K562 (cell line): Measurements from ENCODE around the gene CYSRT1. TPM values are rescaled to one million over a fixed set of nuclear protein-coding genes. Genes with fewer than 3 reads are reported as not detected.

Source experiments
- ATAC-seq: fragments of 200-7000 bp; cut with Tn5 transposase; 3 replicates; pipeline ENCODE4 v1.9.1; 2020; ENCODE audit warnings: moderate library complexity
- BruUV-seq: library from RNA; stranded (reverse); fragments of 400-500 nt; replicated peaks from 2 replicates; lab custom pipeline; 2021; lab: Mats Ljungman, UMichigan
- CTCF ChIA-PET: fragments of 300-600 bp; formaldehyde crosslinking; extraction: SDS; loops from one replicate; lab custom pipeline; 2021; ENCODE audit warnings: low intra/inter-chr PET ratio; lab: Yijun Ruan, JAX
- POLR2A ChIA-PET: fragments of 300-600, 350-650 bp; sonication (Branson Sonifier 250); formaldehyde crosslinking; extraction: SDS; loops from one replicate; lab custom pipeline; 2021; ENCODE audit warnings: antibody characterized with exemption, inconsistent platforms; lab: Yijun Ruan, JAX
- DNase-seq, 4 experiments: peaks; one replicate each; pipeline versions ENCODE4 v3.0.0 to v3.0.0-alpha.2; 2011 to 2018; ENCODE audit warnings: low spot score in 3 of 4, mixed read lengths in 3 of 4; ENCODE audit errors: extremely low read depth in 1 of 4
- FAIRE-seq: peaks from 2 replicates; lab custom pipeline; 2011; peaks lifted over from hg19 to GRCh38; lab: Jason Lieb, UNC
- H2AFZ ChIP-seq: 2 replicates; pipeline ENCODE4 v1.6.0; 2011; ENCODE audit warnings: low read depth, low read length, control low read depth, inconsistent platforms
- H3K27ac ChIP-seq: fragments of 200-600 bp; 3 replicates; pipeline ENCODE4 v1.8.0; 2011; ENCODE audit warnings: low read depth, mild to moderate bottlenecking, control low read depth, inconsistent platforms, low read length, moderate library complexity, mixed read lengths; ENCODE audit errors: extremely low read depth
- H3K27me3 ChIP-seq, 2 experiments: fragments of 300-600 bp in 1 of 2; 2 replicates in 1 of 2; 3 replicates in 1 of 2; pipeline versions ENCODE4 v1.6.0 to v1.8.0; 2011; ENCODE audit warnings: inconsistent platforms in 2 of 2, low read length in 2 of 2, mild to moderate bottlenecking in 1 of 2, mixed read lengths in 1 of 2, moderate library complexity in 1 of 2; ENCODE audit not compliant: control insufficient read depth in 2 of 2, insufficient read depth in 2 of 2
- H3K36me3 ChIP-seq: fragments of 300-600 bp; 3 replicates; pipeline ENCODE4 v1.8.0; 2011; ENCODE audit warnings: mild to moderate bottlenecking, low read length, inconsistent platforms; ENCODE audit not compliant: control insufficient read depth, insufficient read depth
- H3K4me1 ChIP-seq, 2 experiments: fragments of 200-600 bp in 1 of 2; replicated peaks in 1 of 2; 2 replicates in 1 of 2; 3 replicates in 1 of 2; pipeline versions ENCODE4 v1.5.1 to v1.8.0; 2011; ENCODE audit warnings: inconsistent platforms in 2 of 2, low read length in 2 of 2, mild to moderate bottlenecking in 1 of 2, mixed read lengths in 1 of 2, moderate library complexity in 1 of 2; ENCODE audit not compliant: control insufficient read depth in 2 of 2, insufficient read depth in 2 of 2
- H3K4me2 ChIP-seq: 2 replicates; pipeline ENCODE4 v1.6.1; 2011; ENCODE audit warnings: low read length, control low read depth, inconsistent platforms, mixed read lengths; ENCODE audit not compliant: insufficient read depth
- H3K4me3 ChIP-seq: fragments of 200-600 bp; sonication (generic), shearing (Covaris generic); 2 replicates; pipeline ENCODE4 v1.5.1; 2016; ENCODE audit warnings: control low read depth, inconsistent platforms
- H3K79me2 ChIP-seq: fragments of 200-600 bp; 3 replicates; pipeline ENCODE4 v1.8.0; 2011; ENCODE audit warnings: low read length, inconsistent platforms; ENCODE audit not compliant: control insufficient read depth, insufficient read depth
- H3K9ac ChIP-seq, 2 experiments: 2 replicates each; pipeline versions ENCODE4 v1.6.0 to v1.6.1; 2011; ENCODE audit warnings: low read depth in 2 of 2, low read length in 2 of 2, control low read depth in 1 of 2, inconsistent platforms in 1 of 2, mild to moderate bottlenecking in 1 of 2, mixed read lengths in 1 of 2; ENCODE audit not compliant: insufficient read depth in 1 of 2
- H3K9me1 ChIP-seq: one replicate; pipeline ENCODE4 v1.6.0; 2011; ENCODE audit warnings: inconsistent platforms, mild to moderate bottlenecking, low read length, moderate library complexity; ENCODE audit not compliant: control insufficient read depth, insufficient read depth
- H3K9me3 ChIP-seq: replicated peaks from 2 replicates; pipeline ENCODE4 v1.5.1; 2011; ENCODE audit warnings: low read depth, low read length, inconsistent platforms; ENCODE audit not compliant: control insufficient read depth, insufficient read depth
- H4K20me1 ChIP-seq: replicated peaks from 2 replicates; pipeline ENCODE4 v1.6.1; 2011; ENCODE audit warnings: low read length, inconsistent platforms, mixed read lengths; ENCODE audit not compliant: control insufficient read depth, insufficient read depth
- ATF3 ChIP-seq, 2 experiments: fragments of 450-650 bp in 1 of 2; sonication (generic) in 1 of 2; formaldehyde crosslinking in 1 of 2; IDR thresholded peaks in 1 of 2; conservative IDR thresholded peaks in 1 of 2; 2 replicates each; pipeline versions ENCODE4 v1.6.1 to v1.8.1; 2016 to 2023; ENCODE audit warnings: mild to moderate bottlenecking in 2 of 2, moderate library complexity in 2 of 2, inconsistent platforms in 1 of 2, missing genetic modification reagents in 1 of 2
- CCNT2 ChIP-seq: IDR thresholded peaks from 2 replicates; pipeline ENCODE4 v1.6.1; 2011; ENCODE audit warnings: borderline replicate concordance, low read depth, mild to moderate bottlenecking, moderate library complexity, mixed read lengths, low read length; ENCODE audit not compliant: insufficient read length; ENCODE audit errors: extremely low read depth
- E2F8 ChIP-seq: fragments of 450-650 bp; IDR thresholded peaks from 2 replicates; pipeline ENCODE4 v1.7.1; 2018; ENCODE audit warnings: mild to moderate bottlenecking, low read depth; ENCODE audit not compliant: partially characterized antibody
- GABPA ChIP-seq: fragments of 200-800 bp; sonication (Bioruptor generic); conservative IDR thresholded peaks from 2 replicates; pipeline ENCODE4 v1.6.1; 2016; ENCODE audit warnings: low read depth, missing genetic modification characterization, missing compliant biosample characterization
- HMGXB4 ChIP-seq: sonication (generic); formaldehyde crosslinking; IDR thresholded peaks from 2 replicates; pipeline ENCODE4 v1.8.1; 2023; ENCODE audit warnings: mild to moderate bottlenecking, missing genetic modification reagents
- KDM4B ChIP-seq, 2 experiments: fragments of 450-650 bp in 1 of 2; sonication (generic) in 1 of 2; IDR thresholded peaks; 2 replicates each; pipeline ENCODE4 v1.6.1; 2016 to 2017; ENCODE audit warnings: borderline replicate concordance in 2 of 2, antibody characterized with exemption in 1 of 2, low read depth in 1 of 2, mild to moderate bottlenecking in 1 of 2
- NFXL1 ChIP-seq: fragments of 450-650 bp; formaldehyde crosslinking; IDR thresholded peaks from 2 replicates; pipeline ENCODE4 v1.4.0; 2021; ENCODE audit warnings: mild to moderate bottlenecking
- RBM22 ChIP-seq: fragments of 200-400 bp; formaldehyde crosslinking; IDR thresholded peaks from 2 replicates; pipeline ENCODE4 v1.6.1; 2018; ENCODE audit warnings: low read length, low read depth; ENCODE audit not compliant: poor library complexity, severe bottlenecking
- TAL1 ChIP-seq: fragments of 450-650 bp; IDR thresholded peaks from 2 replicates; pipeline ENCODE4 v1.6.1; 2016; ENCODE audit warnings: mild to moderate bottlenecking
- ZBTB12 ChIP-seq: fragments of 250-450 bp; sonication (Bioruptor Pico); IDR thresholded peaks from 2 replicates; pipeline ENCODE4 v1.4.0; 2020
- ZNF124 ChIP-seq: sonication (generic); formaldehyde crosslinking; IDR thresholded peaks from 2 replicates; pipeline ENCODE4 v1.8.1; 2022; ENCODE audit warnings: missing genetic modification reagents
- WGBS: fragments of 100-300 bp; shearing (Covaris generic); methylation state at CpG from one replicate; pipeline ENCODE4 v1.1.6; 2016; ENCODE audit warnings: low coverage, mixed read lengths; ENCODE audit not compliant: insufficient coverage; ENCODE audit errors: missing lambda C conversion rate; 5-methylcytosine and 5-hydroxymethylcytosine counted together
- in situ Hi-C: fragments of 300-500 bp; cut with MboI; formaldehyde crosslinking; loops from 4 replicates; pipeline ENCODE4 v1.15.0; 2018; ENCODE audit warnings: inconsistent platforms, mixed read lengths
- intact Hi-C: fragments of 100-400 bp; cut with micrococcal nuclease; formaldehyde crosslinking; loops from 2 replicates; pipeline ENCODE4 v1.14.2; 2022
- polyA plus RNA-seq, 8 experiments: library from polyadenylated mRNA; depleted of rRNA in 4 of 8; stranded (reverse) in 5 of 8; unstranded in 3 of 8; fragments of >200 nt; fragmentation: Nextera tagmentation in 2 of 8; fragmentation: Illumina TruSeq in 1 of 8; extraction: Ambion mirVana in 2 of 8; extraction: Trizol in 1 of 8; gene quantifications; 2 replicates each; pipeline versions ENCODE4 v1.2.1 to v1.2.3, GENCODE V29; 2011 to 2014; ENCODE audit warnings: inconsistent platforms in 1 of 8, missing spikeins in 1 of 8
- total RNA-seq, 7 experiments: library from RNA; depleted of rRNA in 6 of 7; stranded (reverse); fragments of >200 nt in 6 of 7; fragmentation: Illumina TruSeq in 2 of 7; extraction: Trizol in 2 of 7; gene quantifications; 2 replicates each; pipeline versions ENCODE4 v1.2.1 to v1.2.3, GENCODE V29; 2011 to 2021; ENCODE audit warnings: low replicate concordance in 1 of 7

Gene CYSRT1
- total and polyA plus RNA-seq, 9 of the 15 experiments (the other 6 are each of a cell fraction or from before 2014, with no cell fraction given), result 0.04 to 1.4 (median 0.42) TPM; not detected in 3

GRCh38 chr9:137218754-137219271, 6.2 kb upstream of the CYSRT1 start (continued):
- TF ChIP-seq CCNT2 (peak; percentile 73), ZBTB12 (0 out of 2 replicates have a peak, but pooled peaks have one; percentile 25)

GRCh38 chr9:137219757-137220316, 5.1 kb upstream of the CYSRT1 start:
- H3K79me2 ChIP-seq, result peaks cover 18% of the 10 kb centered on the region; the same call in 2 of the 3 replicates
- no peaks in the 10 kb centered on the region for H3K27me3 ChIP-seq
- H3K4me2 ChIP-seq, result no peak overlapping the region
- 99% methylated on average over 7 of the region's 10 CpGs for WGBS
- in situ Hi-C loops (no loop called here), intact Hi-C loops (loop anchor here (2.0 kb wide), 1 partner anchor 19 kb away; the partner anchor contains the start of gene TPRN)
- no TSS peak for BruUV-seq
- H3K27ac ChIP-seq, result 0 out of 3 replicates have a peak overlapping the region, but pooled peaks have one; percentile 11
- DNase-seq (no peak), FAIRE-seq (no peak), ATAC-seq (no peak)
- ChIA-PET POLR2A (interaction anchor here (1.4 to 2.1 kb wide), 3 partner anchors 21 to 31 kb away, joined by 3 to 5 read pairs (median 5); partner anchors contain the start of genes ANAPC2, SSNA1 and TUBB4B), CTCF (no interaction called here)
- H3K4me1 ChIP-seq, result peaks cover 34 to 89% of the 10 kb centered on the region in 2 experiments
- no peaks in the 10 kb centered on the region for H4K20me1 ChIP-seq
- no peak overlapping the region for H3K4me3 ChIP-seq
- peak overlapping the region in 1 of 2 experiments; percentile 77; a peak in 2 of 4 replicates for H3K9ac ChIP-seq
- no peaks in the 10 kb centered on the region for H3K9me1 ChIP-seq
- H3K9me3 ChIP-seq, result no peaks in the 10 kb centered on the region
- H3K36me3 ChIP-seq, result peaks cover 22% of the 10 kb centered on the region; the same call in 1 of the 3 replicates
- TF ChIP-seq NFXL1 (CRISPR knock-in tag) (no peak), ATF3 (IDR thresholded peaks at IDR 0.05) (no peak), ATF3 (CRISPR knock-in tag; conservative IDR thresholded peaks at IDR 0.05) (no peak), TAL1 (no peak), KDM4B (IDR thresholded peaks at IDR 0.05; ENCODE audit: borderline replicate concordance in 2 of 2, low read depth in 1 of 2) (no peak), HMGXB4 (peak; percentile 49; the same call in 1 of the 2 replicates), GABPA (tag) (no peak), E2F8 (no peak), ZNF124 (CRISPR knock-in tag) (0 out of 2 replicates have a peak, but pooled peaks have one; percentile 49), RBM22 (peak; percentile 6)
- no peak overlapping the region for H2AFZ ChIP-seq
